ENCODE data around the gene GALNT10. TPM values are rescaled to one million over a fixed set of nuclear protein-coding genes. Genes with fewer than 3 reads are reported as not detected.

GALNT10 gene
- total and polyA plus RNA-seq, 8 donors: 5.3 to 76.4 (median 27.4) TPM

GRCh38 chr5:154199263-154199662 lies 8.7 kb downstream of the GALNT10 start:
- intact Hi-C loops (cut with DNase I; ENCODE audit: low total_unique reads): loop anchor here (10.0 kb wide), 1 partner anchor 96 kb away; no protein-coding TSS in a partner anchor
- Histone ChIP-seq H3K27me3 (no peaks in the 10 kb centered on the region), H3K27ac (peak overlapping the region in 4 of 5 donors; percentile 39 to 67 (median 61)), H3K4me3 (no peak overlapping the region), H3K36me3 (peaks cover 0 to 11% (median 3%) of the 10 kb centered on the region in 4 donors), H3K4me1 (peaks cover 47 to 77% (median 58%) of the 10 kb centered on the region in 4 donors), H3K9me3 (no peaks in the 10 kb centered on the region)
- WGBS, 5 donors: 79 to 91% (median 87%) methylated on average over 4 of the region's 4 CpGs
- no peak for DNase-seq
- no peak for TF ChIP-seq EP300 (IDR thresholded peaks at IDR 0.05)
- TF ChIP-seq, protein P1, sequence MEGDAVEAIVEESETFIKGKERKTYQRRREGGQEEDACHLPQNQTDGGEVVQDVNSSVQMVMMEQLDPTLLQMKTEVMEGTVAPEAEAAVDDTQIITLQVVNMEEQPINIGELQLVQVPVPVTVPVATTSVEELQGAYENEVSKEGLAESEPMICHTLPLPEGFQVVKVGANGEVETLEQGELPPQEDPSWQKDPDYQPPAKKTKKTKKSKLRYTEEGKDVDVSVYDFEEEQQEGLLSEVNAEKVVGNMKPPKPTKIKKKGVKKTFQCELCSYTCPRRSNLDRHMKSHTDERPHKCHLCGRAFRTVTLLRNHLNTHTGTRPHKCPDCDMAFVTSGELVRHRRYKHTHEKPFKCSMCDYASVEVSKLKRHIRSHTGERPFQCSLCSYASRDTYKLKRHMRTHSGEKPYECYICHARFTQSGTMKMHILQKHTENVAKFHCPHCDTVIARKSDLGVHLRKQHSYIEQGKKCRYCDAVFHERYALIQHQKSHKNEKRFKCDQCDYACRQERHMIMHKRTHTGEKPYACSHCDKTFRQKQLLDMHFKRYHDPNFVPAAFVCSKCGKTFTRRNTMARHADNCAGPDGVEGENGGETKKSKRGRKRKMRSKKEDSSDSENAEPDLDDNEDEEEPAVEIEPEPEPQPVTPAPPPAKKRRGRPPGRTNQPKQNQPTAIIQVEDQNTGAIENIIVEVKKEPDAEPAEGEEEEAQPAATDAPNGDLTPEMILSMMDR (IDR thresholded peaks at IDR 0.05): no peak
- no peak for TF ChIP-seq POLR2A (IDR thresholded peaks at IDR 0.05)
- TF ChIP-seq POLR2AphosphoS5 (IDR thresholded peaks at IDR 0.05): no peak

DNA sequence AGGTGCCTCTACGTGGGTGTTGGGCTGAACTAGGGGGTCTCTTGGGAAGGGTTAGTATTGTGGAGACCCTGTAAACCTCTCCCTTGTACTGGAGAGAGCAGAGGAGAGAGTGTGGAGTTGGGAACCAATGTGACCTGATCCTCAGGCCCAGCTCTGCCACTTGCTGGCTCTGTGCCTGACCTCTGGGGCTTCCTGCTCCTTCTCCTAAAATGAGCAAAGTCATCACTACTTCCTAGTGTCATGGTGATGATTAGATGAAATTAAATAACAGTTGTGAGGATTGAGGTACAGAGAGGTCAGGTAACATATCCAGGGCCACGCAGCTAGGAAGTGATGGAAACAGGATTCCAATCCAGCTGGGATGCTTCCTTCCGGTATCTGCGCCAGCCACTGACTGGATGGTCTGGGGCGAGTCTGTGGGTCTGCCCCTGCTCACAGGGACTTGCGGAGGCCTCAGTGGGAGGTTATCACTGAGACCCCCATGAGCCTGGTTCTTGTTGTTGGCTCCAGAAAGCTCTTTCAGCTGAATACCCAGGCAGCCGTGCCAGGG lies 9.2 kb downstream of the GALNT10 start:
- Histone ChIP-seq H3K4me1 (peaks cover 47 to 77% (median 58%) of the 10 kb centered on the region in 4 donors), H3K36me3 (peaks cover 0 to 11% (median 3%) of the 10 kb centered on the region in 4 donors), H3K27me3 (no peaks in the 10 kb centered on the region), H3K9me3 (no peaks in the 10 kb centered on the region), H3K27ac (peak overlapping the region in 2 of 5 donors; percentile 57 to 67), H3K4me3 (no peak overlapping the region)
- no peak for DNase-seq
- 76 to 87% (median 85%) methylated on average over 3 to 7 of the region's 7 CpGs for WGBS, 5 donors
- intact Hi-C loops (cut with DNase I; ENCODE audit: low total_unique reads): loop anchor here (10.0 kb wide), 1 partner anchor 95 kb away; no protein-coding TSS in a partner anchor
- TF ChIP-seq, protein P1 (IDR thresholded peaks at IDR 0.05): no peak
- TF ChIP-seq POLR2AphosphoS5 (IDR thresholded peaks at IDR 0.05) (no peak), EP300 (IDR thresholded peaks at IDR 0.05) (no peak), POLR2A (IDR thresholded peaks at IDR 0.05) (no peak)

GRCh38 chr5:154200221-154200620 lies 9.7 kb downstream of the GALNT10 start:
- Histone ChIP-seq H3K4me1 (peaks cover 47 to 77% (median 57%) of the 10 kb centered on the region in 4 donors), H3K27ac (peak overlapping the region in 1 of 5 donors; percentile 57), H3K27me3 (no peaks in the 10 kb centered on the region), H3K36me3 (peaks cover 0 to 8% (median 1%) of the 10 kb centered on the region in 4 donors), H3K4me3 (no peak overlapping the region), H3K9me3 (no peaks in the 10 kb centered on the region)
- TF ChIP-seq POLR2A (IDR thresholded peaks at IDR 0.05) (no peak), POLR2AphosphoS5 (IDR thresholded peaks at IDR 0.05) (no peak), EP300 (IDR thresholded peaks at IDR 0.05) (no peak)
- TF ChIP-seq, protein P1 (IDR thresholded peaks at IDR 0.05): no peak
- intact Hi-C loops (cut with DNase I; ENCODE audit: low total_unique reads): no loop called here
- DNase-seq: no peak
- 69 to 91% (median 87%) methylated on average over 6 to 8 of the region's 8 CpGs for WGBS, 5 donors

GRCh38 chr5:154201108-154201769 lies 10.7 kb downstream of the GALNT10 start:
- Histone ChIP-seq H3K4me1 (peaks cover 46 to 83% (median 59%) of the 10 kb centered on the region in 4 donors), H3K27ac (no peak overlapping the region), H3K9me3 (no peaks in the 10 kb centered on the region), H3K27me3 (no peaks in the 10 kb centered on the region), H3K4me3 (no peak overlapping the region), H3K36me3 (peaks cover 0 to 5% (median 1%) of the 10 kb centered on the region in 4 donors)
- TF ChIP-seq, protein P1 (IDR thresholded peaks at IDR 0.05): no peak
- TF ChIP-seq EP300 (IDR thresholded peaks at IDR 0.05) (no peak), POLR2A (IDR thresholded peaks at IDR 0.05) (no peak), POLR2AphosphoS5 (IDR thresholded peaks at IDR 0.05) (no peak)
- intact Hi-C loops (cut with DNase I; ENCODE audit: low total_unique reads): no loop called here
- DNase-seq: no peak
- 85 to 88% (median 86%) methylated on average over 7 of the region's 7 CpGs for WGBS, 5 donors

Measured in stomach (tissue), 9 donors.